Common myeloid progenitor, CD34-positive (primary cell): ENCODE results near the gene ALK.

Experiments
- CTCF ChIA-PET: fragments of 350-600 bp; sonication (Branson Sonifier 250); formaldehyde crosslinking; loops from one replicate; lab custom pipeline; 2021; ENCODE audit warnings: antibody characterized with exemption; lab: Charles Lee
- POLR2A ChIA-PET: fragments of 350-600 bp; sonication (Branson Sonifier 250); formaldehyde crosslinking; loops from one replicate; lab custom pipeline; 2021; ENCODE audit warnings: antibody characterized with exemption; lab: Charles Lee
- DNase-seq, 3 donors: peaks; one replicate each; pipeline versions ENCODE4 v3.0.0 to v3.0.0-alpha.2; 2013
- H3K27ac ChIP-seq, 2 experiments: 1 replicate in 1 of 2; 2 replicates in 1 of 2; pipeline ENCODE4 v1.7.0; 2013; ENCODE audit warnings: inconsistent platforms in 2 of 2, low read length in 2 of 2, mild to moderate bottlenecking in 2 of 2, low read depth in 1 of 2, moderate library complexity in 1 of 2; ENCODE audit not compliant: severe bottlenecking in 2 of 2, insufficient read depth in 1 of 2, poor library complexity in 1 of 2
- H3K27me3 ChIP-seq, 5 experiments: replicated peaks in 2 of 5; 1 replicate in 3 of 5; 2 replicates in 2 of 5; pipeline versions ENCODE4 v1.6.1 to v1.7.0; 2013; ENCODE audit warnings: low read length in 4 of 5, mild to moderate bottlenecking in 2 of 5, moderate library complexity in 2 of 5, inconsistent platforms in 1 of 5; ENCODE audit not compliant: insufficient read depth in 5 of 5, control insufficient read depth in 4 of 5
- H3K36me3 ChIP-seq, 4 experiments: 1 replicate in 2 of 4; 2 replicates in 2 of 4; pipeline versions ENCODE4 v1.6.1 to v1.7.0; 2013; ENCODE audit warnings: low read length in 3 of 4, control low read depth in 1 of 4, mild to moderate bottlenecking in 1 of 4; ENCODE audit not compliant: control insufficient read depth in 4 of 4, insufficient read depth in 4 of 4
- H3K4me1 ChIP-seq, 4 experiments: 1 replicate in 3 of 4; 2 replicates in 1 of 4; pipeline versions ENCODE4 v1.6.1 to v1.7.1; 2013; ENCODE audit warnings: low read length in 3 of 4, mild to moderate bottlenecking in 3 of 4, control low read depth in 1 of 4, inconsistent platforms in 1 of 4, moderate library complexity in 1 of 4; ENCODE audit not compliant: control insufficient read depth in 4 of 4, insufficient read depth in 4 of 4; ENCODE audit errors: control extremely low read depth in 1 of 4
- H3K4me3 ChIP-seq, 7 experiments: 1 replicate in 4 of 7; 2 replicates in 3 of 7; pipeline versions ENCODE4 v1.5.1 to v1.7.0; 2013; ENCODE audit warnings: mild to moderate bottlenecking in 7 of 7, low read length in 6 of 7, moderate library complexity in 6 of 7, inconsistent platforms in 2 of 7, low read depth in 2 of 7, control low read depth in 1 of 7; ENCODE audit not compliant: insufficient read depth in 4 of 7, control insufficient read depth in 1 of 7; ENCODE audit errors: extremely low read depth in 1 of 7
- H3K9me3 ChIP-seq, 5 experiments: 1 replicate in 4 of 5; 2 replicates in 1 of 5; pipeline versions ENCODE4 v1.6.1 to v1.7.1; 2013; ENCODE audit warnings: low read length in 4 of 5, mild to moderate bottlenecking in 2 of 5, inconsistent platforms in 1 of 5, low read depth in 1 of 5, moderate library complexity in 1 of 5; ENCODE audit not compliant: control insufficient read depth in 4 of 5, insufficient read depth in 2 of 5; ENCODE audit errors: control extremely low read depth in 1 of 5
- WGBS: methylation state at CpG from one replicate; pipeline ENCODE4 v1.1.5; 2013; ENCODE audit not compliant: insufficient coverage; 5-methylcytosine and 5-hydroxymethylcytosine counted together

ALK gene

DNA sequence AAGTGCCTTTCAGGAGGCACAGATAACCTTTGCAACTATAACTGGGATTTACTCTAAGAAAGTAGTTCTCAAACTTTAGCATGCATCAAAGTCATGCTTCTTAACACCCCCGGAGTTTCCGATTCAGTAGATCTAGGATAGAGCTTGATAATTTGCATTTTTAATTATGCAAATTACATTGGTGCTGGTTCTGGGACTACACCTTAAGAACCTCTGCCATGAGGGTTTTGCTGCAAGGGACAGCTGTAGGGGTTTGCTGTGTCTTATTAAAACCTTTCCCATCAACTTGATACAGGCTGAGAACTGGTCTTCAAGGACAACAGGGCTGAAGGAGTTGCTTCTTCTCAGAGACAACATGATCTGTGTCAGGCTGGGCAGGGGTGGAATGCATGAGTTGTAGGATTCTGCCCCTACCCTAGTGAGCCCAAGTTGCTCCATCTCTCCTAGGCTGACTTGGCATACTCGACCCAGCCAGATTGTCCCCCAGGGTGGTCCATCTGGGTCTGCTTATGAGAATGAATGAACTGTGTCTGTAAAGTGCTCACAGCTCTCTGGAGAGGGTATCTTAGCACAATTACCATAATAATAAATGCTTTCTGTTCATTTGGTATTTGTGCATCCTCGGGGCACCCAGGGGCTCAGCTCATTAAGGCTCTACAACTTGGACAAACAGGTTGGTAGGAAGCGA lies 573.5 kb downstream of the ALK start:
- Histone ChIP-seq H3K27ac (no peak overlapping the region), H3K27me3 (no peaks in the 10 kb centered on the region), H3K9me3 (no peaks in the 10 kb centered on the region), H3K36me3 (no peaks in the 10 kb centered on the region), H3K4me3 (no peak overlapping the region), H3K4me1 (no peaks in the 10 kb centered on the region)
- DNase-seq: no peak
- WGBS: 100% methylated on average over 2 of the region's 5 CpGs
- CTCF ChIA-PET: interaction anchor here (0.9 kb wide), 1 partner anchor 17 kb away, joined by 3 read pairs; no protein-coding TSS in a partner anchor
- POLR2A ChIA-PET: no interaction called here

DNA sequence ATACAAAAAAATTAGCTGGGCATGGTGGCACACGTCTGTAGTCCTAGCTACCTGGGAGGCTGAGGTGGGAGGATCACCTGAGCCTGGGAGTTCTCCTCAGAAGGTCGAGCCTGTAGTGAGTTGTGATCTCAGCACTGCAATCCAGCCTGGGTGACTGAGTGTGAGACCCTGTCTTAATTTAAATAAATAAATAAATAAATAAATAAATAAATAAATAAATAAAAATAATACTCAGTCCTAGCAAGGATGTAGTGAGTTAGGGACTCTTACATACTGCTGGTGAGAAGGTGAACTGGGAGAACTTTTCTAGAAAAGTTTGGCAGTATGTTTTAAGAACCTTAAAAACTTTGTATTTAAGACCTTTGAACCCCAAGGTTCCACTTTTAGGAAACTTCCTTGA lies 576.1 kb downstream of the ALK start:
- CTCF ChIA-PET: interaction anchor here (1.1 to 1.3 kb wide), 2 partner anchors 36 to 39 kb away, joined by 3 read pairs; no protein-coding TSS in a partner anchor
- POLR2A ChIA-PET: no interaction called here
- no peaks in the 10 kb centered on the region for H3K36me3 ChIP-seq
- H3K4me1 ChIP-seq: no peaks in the 10 kb centered on the region
- no peaks in the 10 kb centered on the region for H3K27me3 ChIP-seq
- no peaks in the 10 kb centered on the region for H3K9me3 ChIP-seq
- DNase-seq: no peak
- no peak overlapping the region for H3K27ac ChIP-seq
- WGBS: 100% methylated on average over 1 of the region's 2 CpGs
- H3K4me3 ChIP-seq: no peak overlapping the region

DNA sequence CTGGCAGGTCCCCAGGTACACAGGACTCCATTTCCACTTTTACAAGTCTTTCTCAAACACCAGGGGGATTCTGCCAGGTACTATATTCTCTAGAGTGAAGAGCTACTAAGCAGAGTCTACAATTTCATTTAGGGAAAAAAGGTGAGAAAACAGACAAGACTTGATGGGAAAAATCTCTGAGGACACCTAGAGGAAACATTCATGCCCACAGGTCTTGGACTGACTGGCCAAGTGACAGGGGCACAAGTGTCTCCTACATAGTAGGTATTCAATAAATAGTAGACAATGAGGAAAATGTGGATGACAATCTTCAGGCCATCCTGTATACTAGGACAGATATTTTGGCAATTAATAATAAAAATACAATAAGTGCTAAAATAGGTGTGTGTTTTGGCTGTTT lies 577.6 kb downstream of the ALK start:
- no peaks in the 10 kb centered on the region for H3K36me3 ChIP-seq
- no peak overlapping the region for H3K27ac ChIP-seq
- no peaks in the 10 kb centered on the region for H3K9me3 ChIP-seq
- H3K4me1 ChIP-seq: no peaks in the 10 kb centered on the region
- no peak for DNase-seq
- ChIA-PET POLR2A (no interaction called here), CTCF (no interaction called here)
- no peak overlapping the region for H3K4me3 ChIP-seq
- no peaks in the 10 kb centered on the region for H3K27me3 ChIP-seq

DNA sequence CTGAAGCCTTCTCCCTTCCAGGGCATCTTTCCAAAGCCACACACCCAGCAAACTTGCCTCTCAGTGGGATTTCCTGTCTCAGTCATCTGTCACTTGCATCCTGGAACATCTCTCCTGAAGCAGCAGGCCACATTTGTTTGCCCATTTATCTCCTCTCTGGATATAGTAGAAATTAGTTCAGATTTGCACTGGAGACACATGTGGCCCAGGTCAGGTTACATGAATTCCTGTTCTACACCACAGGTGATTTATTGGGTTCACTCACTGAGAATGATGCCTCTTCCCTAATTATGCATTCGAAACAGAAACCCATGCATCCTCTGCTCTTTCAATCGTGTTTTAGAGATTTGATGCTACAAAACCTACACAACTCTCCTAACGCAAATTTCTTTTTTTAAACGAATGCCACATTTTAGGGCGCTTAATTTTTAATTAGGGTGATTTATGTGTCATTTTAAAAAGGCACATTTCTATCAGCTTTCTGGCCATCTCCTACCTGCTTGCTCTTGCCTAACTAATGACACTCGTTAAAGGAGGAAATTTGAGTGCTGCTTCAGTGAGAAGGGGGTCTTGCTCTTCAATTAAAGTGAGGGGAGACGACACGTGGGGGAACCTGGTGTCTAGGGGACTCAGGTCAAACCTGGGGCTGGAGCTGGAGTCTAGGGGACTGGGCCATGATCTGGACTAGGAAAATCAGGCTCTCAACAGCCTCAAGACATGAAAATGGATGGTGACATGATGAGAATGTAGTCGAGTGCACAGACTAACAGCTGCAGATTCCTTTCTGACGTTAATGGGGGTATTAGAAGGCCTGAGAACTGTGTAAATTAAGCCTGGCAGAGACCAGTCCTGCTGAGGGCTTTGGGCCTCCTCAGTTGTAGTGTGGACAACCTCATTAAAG lies 584.8 kb downstream of the ALK start:
- Histone ChIP-seq H3K4me1 (no peaks in the 10 kb centered on the region), H3K27me3 (no peaks in the 10 kb centered on the region), H3K9me3 (no peaks in the 10 kb centered on the region), H3K36me3 (no peaks in the 10 kb centered on the region), H3K27ac (no peak overlapping the region), H3K4me3 (no peak overlapping the region)
- peak in 2 of 3 donors; percentile 12 to 18 for DNase-seq
- ChIA-PET CTCF (no interaction called here), POLR2A (no interaction called here)
- WGBS: 84% methylated on average over 6 of the region's 10 CpGs

DNA sequence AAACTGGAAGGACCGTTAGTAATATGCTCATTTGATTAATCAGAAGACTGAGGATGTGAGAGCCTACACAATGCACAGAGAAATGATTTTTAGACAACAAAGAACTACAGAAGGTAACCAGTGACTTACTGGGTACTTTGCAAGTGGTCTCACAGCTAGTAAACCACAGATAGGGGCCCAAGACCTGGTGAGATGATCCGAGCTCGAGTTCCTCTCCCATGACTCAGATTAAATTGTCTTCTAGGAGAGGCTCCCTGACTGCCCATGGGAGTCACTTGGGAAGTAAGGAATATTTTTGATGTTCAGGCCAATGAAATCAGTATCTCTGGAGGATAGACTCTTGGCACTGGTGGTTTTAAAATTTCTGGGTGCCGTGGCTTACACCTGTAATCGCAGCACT lies 586.0 kb downstream of the ALK start:
- H3K4me1 ChIP-seq: no peaks in the 10 kb centered on the region
- H3K27ac ChIP-seq: no peak overlapping the region
- ChIA-PET POLR2A (interaction anchor here (0.6 kb wide), 1 partner anchor 44 kb away, joined by 4 read pairs; no protein-coding TSS in a partner anchor), CTCF (no interaction called here)
- no peak overlapping the region for H3K4me3 ChIP-seq
- no peaks in the 10 kb centered on the region for H3K9me3 ChIP-seq
- no peak for DNase-seq
- no peaks in the 10 kb centered on the region for H3K36me3 ChIP-seq
- 100% methylated on average over 2 of the region's 5 CpGs for WGBS
- no peaks in the 10 kb centered on the region for H3K27me3 ChIP-seq

DNA sequence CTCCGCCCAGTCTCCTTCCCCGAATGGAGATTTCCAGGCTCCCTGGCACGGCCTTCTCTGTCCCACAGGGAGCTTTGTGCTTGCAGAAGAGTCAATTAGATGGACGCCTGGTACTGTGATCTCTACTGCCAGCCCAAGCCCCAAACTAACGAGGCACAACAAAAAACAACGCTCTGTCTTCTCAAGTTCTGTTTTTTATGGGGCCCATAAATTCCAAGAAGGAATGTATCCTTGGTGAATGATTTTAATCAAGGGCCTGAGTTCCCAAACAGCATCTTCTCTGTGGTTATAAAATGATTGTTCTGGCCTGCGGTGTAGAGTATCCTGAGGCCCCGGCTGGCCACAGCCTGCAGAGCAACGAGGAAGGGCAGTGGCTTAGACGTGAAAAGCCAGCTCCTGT lies 586.7 kb downstream of the ALK start:
- H3K4me1 ChIP-seq: no peaks in the 10 kb centered on the region
- H3K9me3 ChIP-seq: no peaks in the 10 kb centered on the region
- POLR2A ChIA-PET: no interaction called here
- no peak for DNase-seq
- H3K4me3 ChIP-seq: no peak overlapping the region
- CTCF ChIA-PET: interaction anchor here (1.1 kb wide), 1 partner anchor 24 kb away, joined by 3 read pairs; no protein-coding TSS in a partner anchor
- WGBS: 94% methylated on average over 8 of the region's 10 CpGs
- H3K27me3 ChIP-seq: no peaks in the 10 kb centered on the region
- H3K36me3 ChIP-seq: no peaks in the 10 kb centered on the region
- no peak overlapping the region for H3K27ac ChIP-seq

DNA sequence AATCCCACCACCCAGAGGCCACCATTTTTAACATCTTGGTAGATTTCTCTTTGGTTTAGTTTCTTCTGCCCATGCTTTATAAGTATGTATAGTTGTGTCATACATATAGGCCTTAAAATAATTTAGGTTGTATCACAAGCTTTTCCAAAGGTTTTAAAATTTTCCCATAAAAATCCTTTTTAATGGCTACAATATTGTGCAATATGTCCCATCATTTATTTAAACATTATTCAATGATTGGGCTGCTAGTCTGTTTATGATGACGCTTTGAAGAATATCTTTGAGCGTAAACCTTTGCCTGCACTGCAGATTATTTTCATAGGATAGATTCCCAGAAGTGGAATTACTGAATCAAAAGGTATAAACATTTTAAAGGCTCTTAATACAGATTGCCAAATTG lies 588.8 kb downstream of the ALK start:
- Histone ChIP-seq H3K4me1 (no peaks in the 10 kb centered on the region), H3K36me3 (no peaks in the 10 kb centered on the region), H3K27me3 (no peaks in the 10 kb centered on the region), H3K9me3 (no peaks in the 10 kb centered on the region), H3K27ac (no peak overlapping the region), H3K4me3 (no peak overlapping the region)
- no peak for DNase-seq
- ChIA-PET CTCF (interaction anchor here (1.6 kb wide), 1 partner anchor 23 kb away, joined by 3 read pairs; no protein-coding TSS in a partner anchor), POLR2A (no interaction called here)
- no CpG with 5 or more reads among the region's 2 CpGs for WGBS
